ENCODE results near the gene MDM4.
A peak's percentile ranks its signal among the peaks of the same experiment; 100 is the strongest.

The MDM4 gene

GRCh38 chr1:204524986-204525385, 8.8 kb downstream of the MDM4 start:
- no peak for TF ChIP-seq CTCF (conservative IDR thresholded peaks at IDR 0.05)
- no peak overlapping the region for H3K27ac ChIP-seq

GRCh38 chr1:204528241-204528640, 12.0 kb downstream of the MDM4 start:
- TF ChIP-seq CTCF (conservative IDR thresholded peaks at IDR 0.05): no peak

GRCh38 chr1:204528677-204529076, 12.5 kb downstream of the MDM4 start:
- H3K27ac ChIP-seq: no peak overlapping the region
- no peak for TF ChIP-seq CTCF (conservative IDR thresholded peaks at IDR 0.05)

More at GRCh38 chr1:204528241-204528640, 12.0 kb downstream of the MDM4 start:
- H3K27ac ChIP-seq: no peak overlapping the region

- no peak overlapping the region for H3K27ac ChIP-seq
- peak; percentile 12; the same call in 1 of the 2 replicates for TF ChIP-seq CTCF (conservative IDR thresholded peaks at IDR 0.05)
Observed at GRCh38 chr1:204529371-204529895, 13.2 kb downstream of the MDM4 start.

GRCh38 chr1:204530932-204531331, 14.7 kb downstream of the MDM4 start:
- TF ChIP-seq CTCF (conservative IDR thresholded peaks at IDR 0.05): no peak
- no peak overlapping the region for H3K27ac ChIP-seq

- TF ChIP-seq CTCF (conservative IDR thresholded peaks at IDR 0.05): no peak
- H3K27ac ChIP-seq: no peak overlapping the region
Observed at GRCh38 chr1:204532832-204533231, 16.6 kb downstream of the MDM4 start.

- TF ChIP-seq CTCF (conservative IDR thresholded peaks at IDR 0.05): no peak
- no peak overlapping the region for H3K27ac ChIP-seq
Observed at GRCh38 chr1:204541626-204542025, 25.4 kb downstream of the MDM4 start.

Measured in VCaP (cell line).